Ovary (tissue), 3 donors: ENCODE measurements around the gene ATF6.

Experiments
- CTCF ChIP-seq, 3 donors: fragments of 450-650 bp in 2 of 3; fragments of 200-600 bp in 1 of 3; IDR thresholded peaks; one replicate each; pipeline versions ENCODE4 v1.5.1 to v1.8.0; 2016 to 2022; ENCODE audit warnings: antibody characterized with exemption in 3 of 3, mild to moderate bottlenecking in 1 of 3
- EP300 ChIP-seq: sonication (generic); formaldehyde crosslinking; IDR thresholded peaks from one replicate; pipeline ENCODE4 v1.6.1; 2017; ENCODE audit warnings: antibody characterized with exemption
- POLR2A ChIP-seq: fragments of 450-650 bp; IDR thresholded peaks from one replicate; pipeline ENCODE4 v1.6.1; 2017; ENCODE audit warnings: antibody characterized with exemption, mild to moderate bottlenecking, moderate library complexity
- donor health status: DM: no; HTN: no; CAD: no.

- TF ChIP-seq CTCF (IDR thresholded peaks at IDR 0.05) (no peak), EP300 (no peak), POLR2A (no peak)
These were observed 51.1 kb downstream of the ATF6 start for GRCh38 chr1:161817176-161817730.
